GM23338 (cell line): Measurements from ENCODE around the gene TPBG. TPM values are rescaled to one million over a fixed set of nuclear protein-coding genes. Genes with fewer than 3 reads are reported as not detected.

Experiments used
- ATAC-seq: fragments of 200-7000 bp; cut with Tn5 transposase; 3 replicates; pipeline ENCODE4 v1.9.1; 2020
- DNase-seq: peaks from one replicate; pipeline ENCODE4 v3.0.0-alpha.2; 2015; ENCODE audit warnings: low spot score
- H2AFZ ChIP-seq: fragments of 200-600 bp; sonication (generic); 2 replicates; pipeline ENCODE4 v1.8.0; 2016; ENCODE audit warnings: antibody characterized with exemption, mild to moderate bottlenecking, moderate library complexity
- H3F3A ChIP-seq: fragments of 200-600 bp; sonication (generic); replicated peaks from 2 replicates; pipeline ENCODE4 v1.8.0; 2017; ENCODE audit warnings: antibody characterized with exemption, mixed run types, low read depth
- H3K27ac ChIP-seq: fragments of 200-600 bp; sonication (generic); 2 replicates; pipeline ENCODE4 v1.6.1; 2016; ENCODE audit warnings: low read depth
- H3K27me3 ChIP-seq: fragments of 200-600 bp; sonication (generic); 2 replicates; pipeline ENCODE4 v1.8.0; 2016; ENCODE audit warnings: mild to moderate bottlenecking, mixed run types, moderate library complexity; ENCODE audit not compliant: insufficient read depth
- H3K36me3 ChIP-seq: fragments of 200-600 bp; sonication (generic); 2 replicates; pipeline ENCODE4 v1.8.0; 2016; ENCODE audit warnings: mild to moderate bottlenecking; ENCODE audit not compliant: insufficient read depth
- H3K4me1 ChIP-seq: fragments of 200-600 bp; sonication (generic); 2 replicates; pipeline ENCODE4 v1.8.0; 2016; ENCODE audit warnings: mild to moderate bottlenecking, moderate library complexity; ENCODE audit not compliant: insufficient read depth
- H3K4me2 ChIP-seq: fragments of 200-600 bp; sonication (generic); 2 replicates; pipeline ENCODE4 v1.7.1; 2017; ENCODE audit warnings: mixed run types
- H3K4me3 ChIP-seq: fragments of 200-600 bp; sonication (generic); 2 replicates; pipeline ENCODE4 v1.6.1; 2016; ENCODE audit warnings: mixed run types
- H3K79me2 ChIP-seq: fragments of 200-600 bp; sonication (generic); replicated peaks from 2 replicates; pipeline ENCODE4 v1.8.0; 2017; ENCODE audit warnings: mild to moderate bottlenecking; ENCODE audit not compliant: insufficient read depth
- H3K9me2 ChIP-seq: fragments of 200-600 bp; sonication (generic); 2 replicates; pipeline ENCODE4 v1.8.0; 2017; ENCODE audit not compliant: insufficient read depth
- H4K20me1 ChIP-seq: fragments of 200-600 bp; sonication (generic); replicated peaks from 2 replicates; pipeline ENCODE4 v1.8.0; 2017; ENCODE audit warnings: mild to moderate bottlenecking; ENCODE audit not compliant: insufficient read depth
- H3K27ac Mint-ChIP-seq: 2 replicates; pipeline ENCODE4 v1.8.0; 2020; ENCODE audit warnings: inconsistent platforms, mild to moderate bottlenecking, moderate library complexity, mixed read lengths
- H3K27me3 Mint-ChIP-seq: 3 replicates; pipeline ENCODE4 v1.8.0; 2022; ENCODE audit warnings: low read depth, mild to moderate bottlenecking, moderate library complexity, mixed read lengths, inconsistent platforms; ENCODE audit not compliant: insufficient read depth, poor library complexity
- H3K36me3 Mint-ChIP-seq: 3 replicates; pipeline ENCODE4 v1.8.0; 2021; ENCODE audit warnings: low read depth, mild to moderate bottlenecking, inconsistent platforms, moderate library complexity, mixed read lengths
- H3K4me1 Mint-ChIP-seq: 3 replicates; pipeline ENCODE4 v1.8.0; 2020; ENCODE audit warnings: mild to moderate bottlenecking, inconsistent platforms, mixed read lengths
- H3K4me3 Mint-ChIP-seq: 3 replicates; pipeline ENCODE4 v1.8.0; 2021; ENCODE audit warnings: moderate library complexity, mild to moderate bottlenecking, inconsistent platforms, mixed read lengths
- H3K9me3 Mint-ChIP-seq: 3 replicates; pipeline ENCODE4 v1.8.0; 2020; ENCODE audit warnings: moderate library complexity, mild to moderate bottlenecking, inconsistent platforms, mixed read lengths
- CREB1 ChIP-seq: fragments of 250-450 bp; sonication (Bioruptor Pico); IDR thresholded peaks from 2 replicates; pipeline ENCODE4 v1.5.0; 2020; ENCODE audit warnings: low read depth, mild to moderate bottlenecking, moderate library complexity
- ETS1 ChIP-seq: IDR thresholded peaks from 2 replicates; pipeline ENCODE4 v1.6.1; 2016; ENCODE audit warnings: antibody characterized with exemption
- EZH2 ChIP-seq: fragments of 200-600 bp; sonication (generic); IDR thresholded peaks from one replicate; pipeline ENCODE4 v1.8.0; 2017; ENCODE audit warnings: antibody characterized with exemption, mild to moderate bottlenecking, low read depth; ENCODE audit not compliant: unreplicated experiment
- EZH2phosphoT487 ChIP-seq: fragments of 200-600 bp; sonication (generic); IDR thresholded peaks from one replicate; pipeline ENCODE4 v1.8.1; 2018; ENCODE audit warnings: antibody characterized with exemption; ENCODE audit not compliant: unreplicated experiment
- JUNB ChIP-seq: IDR thresholded peaks from one replicate; pipeline ENCODE4 v1.6.1; 2016; ENCODE audit warnings: antibody characterized with exemption; ENCODE audit not compliant: unreplicated experiment
- NANOG ChIP-seq: IDR thresholded peaks from 2 replicates; pipeline ENCODE4 v1.6.1; 2016; ENCODE audit warnings: antibody characterized with exemption, borderline replicate concordance
- POLR2AphosphoS5 ChIP-seq: IDR thresholded peaks from 2 replicates; pipeline ENCODE4 v1.6.1; 2016; ENCODE audit warnings: antibody characterized with exemption, low read depth
- STAT1 ChIP-seq: IDR thresholded peaks from one replicate; pipeline ENCODE4 v1.6.1; 2016; ENCODE audit warnings: antibody characterized with exemption; ENCODE audit not compliant: unreplicated experiment
- ZNF462 ChIP-seq: fragments of 250-450 bp; sonication (Bioruptor Pico); IDR thresholded peaks from 2 replicates; pipeline ENCODE4 v1.5.0; 2020; ENCODE audit warnings: mild to moderate bottlenecking, moderate library complexity
- polyA plus RNA-seq: library from polyadenylated mRNA; unstranded; fragments of >200 nt; fragmentation: Nextera tagmentation; extraction: Ambion mirVana; gene quantifications from 2 replicates; pipeline ENCODE4 v1.2.1, GENCODE V29; 2016
- total RNA-seq: library from RNA; depleted of rRNA; stranded (reverse); fragments of >200 nt; shearing (Covaris generic); gene quantifications from 2 replicates; pipeline ENCODE4 v1.2.3, GENCODE V29; 2014

The TPBG gene
- total and polyA plus RNA-seq, 2 experiments from 2014 or later: 22.1 to 33.0 TPM

- no peak for TF ChIP-seq ZNF462
Observed at GRCh38 chr6:82381278-82381677, 17.7 kb downstream of the TPBG start (continued).

- Mint-ChIP-seq H3K27me3 (peaks cover 3% of the 10 kb centered on the region), H3K4me1 (peaks cover 35% of the 10 kb centered on the region), H3K27ac (no peak overlapping the region; the same call in 1 of the 2 replicates), H3K36me3 (no peaks in the 10 kb centered on the region), H3K4me3 (no peak overlapping the region), H3K9me3 (no peaks in the 10 kb centered on the region)
- Histone ChIP-seq H3K27me3 (no peaks in the 10 kb centered on the region), H3K36me3 (no peaks in the 10 kb centered on the region; the same call in 1 of the 2 replicates), H3K9me2 (no peaks in the 10 kb centered on the region), H3K27ac (no peak overlapping the region), H3F3A (no peaks in the 10 kb centered on the region), H3K4me2 (0 out of 2 replicates have a peak overlapping the region, but pooled peaks have one; percentile 4), H3K4me3 (no peak overlapping the region), H3K4me1 (peaks cover 27% of the 10 kb centered on the region), H2AFZ (no peak overlapping the region), H3K79me2 (no peaks in the 10 kb centered on the region), H4K20me1 (no peaks in the 10 kb centered on the region)
- ATAC-seq: peak; percentile 98
- peak; percentile 21 for DNase-seq
- TF ChIP-seq POLR2AphosphoS5 (no peak), ZNF462 (no peak), NANOG (no peak), EZH2 (no peak), JUNB (no peak), ETS1 (no peak), EZH2phosphoT487 (no peak), STAT1 (no peak), CREB1 (CRISPR knock-in tag) (no peak)
Observed at GRCh38 chr6:82385102-82385501, 21.5 kb downstream of the TPBG start.
